SH-SY5Y (cell line): ENCODE data around the gene LY6G5C.

Source experiments
- GATA2 ChIP-seq: IDR thresholded peaks from 2 replicates; pipeline ENCODE4 v1.6.1; 2011; ENCODE audit warnings: mild to moderate bottlenecking, low read depth, low read length
- GATA3 ChIP-seq: IDR thresholded peaks from 2 replicates; pipeline ENCODE4 v1.6.1; 2011; ENCODE audit warnings: low read depth, mild to moderate bottlenecking, low read length, moderate library complexity

The LY6G5C gene

GRCh38 chr6:31636698-31637596 lies 43.9 kb downstream of the LY6G5C start:
- TF ChIP-seq GATA3 (no peak), GATA2 (no peak)

- TF ChIP-seq GATA3 (no peak), GATA2 (no peak)
Measured at GRCh38 chr6:31634969-31635575, 45.8 kb downstream of the LY6G5C start.

GRCh38 chr6:31634131-31634530 lies 46.7 kb downstream of the LY6G5C start:
- TF ChIP-seq GATA3 (no peak), GATA2 (no peak)

GRCh38 chr6:31633447-31633846 lies 47.4 kb downstream of the LY6G5C start:
- TF ChIP-seq GATA2 (no peak), GATA3 (no peak)

GRCh38 chr6:31632279-31632946 lies 48.5 kb downstream of the LY6G5C start:
- TF ChIP-seq GATA2, result no peak
- TF ChIP-seq GATA3, result no peak

GRCh38 chr6:31631681-31632278 lies 49.1 kb downstream of the LY6G5C start:
- TF ChIP-seq GATA3 (no peak), GATA2 (no peak)

- TF ChIP-seq GATA3 (no peak), GATA2 (no peak)
Measured at GRCh38 chr6:31631209-31631608, 49.7 kb downstream of the LY6G5C start.

- TF ChIP-seq GATA2, result no peak
- no peak for TF ChIP-seq GATA3
Measured at GRCh38 chr6:31630177-31630934, 50.5 kb downstream of the LY6G5C start.

- TF ChIP-seq GATA2, result no peak
- no peak for TF ChIP-seq GATA3
Measured at GRCh38 chr6:31629014-31629413, 51.9 kb downstream of the LY6G5C start.

GRCh38 chr6:31627690-31628287 lies 53.1 kb downstream of the LY6G5C start:
- TF ChIP-seq GATA3, result no peak
- TF ChIP-seq GATA2, result no peak

GRCh38 chr6:31626952-31627351 lies 53.9 kb downstream of the LY6G5C start:
- TF ChIP-seq GATA3, result no peak
- no peak for TF ChIP-seq GATA2
